Measurements from ENCODE around the gene TAT. TPM values are rescaled to one million over a fixed set of nuclear protein-coding genes. Genes with fewer than 3 reads are reported as not detected.

TAT gene
- total RNA-seq, 1 experiment from 2014 or later: not detected

DNA sequence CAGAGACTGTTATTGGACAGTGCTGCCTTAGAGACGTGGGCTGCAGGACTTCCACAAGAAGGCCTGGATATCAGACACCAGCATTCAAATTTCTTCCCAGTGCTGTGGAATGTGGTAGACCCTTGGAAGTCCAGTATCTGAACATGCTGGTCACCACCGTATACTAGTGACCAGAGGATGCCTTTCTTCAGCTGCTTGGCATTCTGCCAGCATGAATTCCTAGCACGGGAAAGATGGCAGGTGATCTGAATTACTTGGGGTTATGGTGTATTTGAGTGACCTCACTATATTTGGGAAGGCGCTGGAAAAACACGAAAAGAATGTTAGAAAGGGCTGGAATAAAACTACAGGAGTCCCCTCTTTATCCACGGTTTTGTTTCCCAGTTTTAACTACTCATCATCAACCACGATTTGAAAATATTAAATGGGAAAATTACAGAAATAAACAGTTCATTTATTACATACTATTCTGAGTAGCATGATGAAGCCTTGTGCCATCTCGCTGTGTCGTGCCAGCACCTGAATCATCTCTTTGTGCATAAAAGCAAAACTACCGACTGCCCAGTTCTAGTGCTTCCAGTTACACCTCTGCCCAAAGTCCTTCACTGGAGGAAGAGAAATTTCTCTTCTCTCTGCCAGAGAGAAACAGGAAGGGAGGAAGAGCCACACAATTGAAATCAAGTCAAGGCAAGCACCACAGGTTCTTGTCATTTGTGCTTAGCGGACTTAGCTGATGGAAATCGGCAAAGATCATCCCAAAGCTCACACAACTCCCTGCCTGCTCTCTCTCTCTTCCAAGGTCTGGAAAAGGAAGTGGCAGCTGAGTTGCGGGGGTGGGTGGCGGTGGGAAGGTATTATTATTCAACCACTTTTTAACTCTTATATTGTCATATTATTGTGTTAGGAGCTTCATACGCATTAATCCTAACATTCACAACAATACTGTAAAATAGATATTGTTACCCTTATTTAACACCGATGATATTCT, 52.0 kb downstream of the TAT start:
- no peak for DNase-seq (ENCODE audit: unreplicated experiment)
- BruUV-seq (replicated peaks): no TSS peak
- Mint-ChIP-seq H3K4me1 (ENCODE audit: insufficient read depth, unreplicated experiment) (peaks cover 10% of the 10 kb centered on the region), H3K36me3 (ENCODE audit: insufficient read depth, unreplicated experiment) (no peaks in the 10 kb centered on the region), H3K9me3 (ENCODE audit: unreplicated experiment) (no peaks in the 10 kb centered on the region), H3K27ac (ENCODE audit: low read depth, unreplicated experiment) (no peak overlapping the region), H3K4me3 (ENCODE audit: unreplicated experiment) (no peak overlapping the region), H3K27me3 (ENCODE audit: insufficient read depth, unreplicated experiment) (no peaks in the 10 kb centered on the region)
- intact Hi-C loops (cut with micrococcal nuclease): no loop called here
- ChIA-PET POLR2A (interaction anchor here (1.3 kb wide), 1 partner anchor 63 kb away, joined by 4 read pairs; the partner anchor contains the start of gene ZNF23), CTCF (interaction anchor here (1.2 kb wide), 1 partner anchor 13 kb away, joined by 4 read pairs; no protein-coding TSS in a partner anchor)
- TF ChIP-seq CTCF (IDR thresholded peaks at IDR 0.05; ENCODE audit: unreplicated experiment): no peak

- POLR2A ChIA-PET: interaction anchor here (0.6 to 1.4 kb wide), 2 partner anchors 59 to 750 kb away, joined by 3 to 4 read pairs; partner anchors contain the start of gene ZNF23
- CTCF ChIA-PET: interaction anchor here (0.6 to 1.5 kb wide), 5 partner anchors 18 to 153 kb away, joined by 3 to 4 read pairs (median 4); no protein-coding TSS in a partner anchor
- intact Hi-C loops (cut with micrococcal nuclease): no loop called here
- TF ChIP-seq CTCF (IDR thresholded peaks at IDR 0.05; ENCODE audit: unreplicated experiment): no peak
- Mint-ChIP-seq H3K27me3 (ENCODE audit: insufficient read depth, unreplicated experiment) (peaks cover 11% of the 10 kb centered on the region), H3K9me3 (ENCODE audit: unreplicated experiment) (no peaks in the 10 kb centered on the region), H3K36me3 (ENCODE audit: insufficient read depth, unreplicated experiment) (no peaks in the 10 kb centered on the region), H3K4me3 (ENCODE audit: unreplicated experiment) (no peak overlapping the region), H3K27ac (ENCODE audit: low read depth, unreplicated experiment) (no peak overlapping the region), H3K4me1 (ENCODE audit: insufficient read depth, unreplicated experiment) (no peaks in the 10 kb centered on the region)
- no TSS peak for BruUV-seq (replicated peaks)
- DNase-seq (ENCODE audit: unreplicated experiment): no peak
These were observed 56.3 kb downstream of the TAT start for GRCh38 chr16:71520550-71520949.

Other genes starting within 250 kb of the TAT start
- 0.23 TPM in 1 of 2 replicates, not detected in the other for gene CALB2, start 218.4 kb downstream of the TAT start, total RNA-seq (2022)
- gene TLE7, start 135.0 kb downstream of the TAT start, total RNA-seq (2022): not detected in 2 replicates
- gene ZNF23, start 114.8 kb downstream of the TAT start, total RNA-seq (2022): 12.6 and 13.7 TPM in 2 replicates
- 4.1 and 4.6 TPM in 2 replicates for gene ZNF19, start 87.8 kb downstream of the TAT start, total RNA-seq (2022)
- gene CHST4, start 50.7 kb downstream of the TAT start, total RNA-seq (2022): 0.14 TPM in 1 of 2 replicates, not detected in the other
- 1.1 and 1.3 TPM in 2 replicates for gene MARVELD3, start 49.1 kb upstream of the TAT start, total RNA-seq (2022)
- 10.5 and 10.9 TPM in 2 replicates for gene PHLPP2, start 147.6 kb upstream of the TAT start, total RNA-seq (2022)
- gene AP1G1, start 231.7 kb upstream of the TAT start, total RNA-seq (2022): 99.5 and 100 TPM in 2 replicates

Measured in MCF 10A (cell line).